GM10847 (cell line): ENCODE results near the gene RBM47.

Source experiments
- POLR2A ChIP-seq: IDR thresholded peaks from 2 replicates; pipeline ENCODE4 v1.6.1; 2011; ENCODE audit not compliant: insufficient read length; ENCODE audit errors: extremely low read depth

The RBM47 gene

GRCh38 chr4:40479378-40479777 is 150.3 kb downstream of the RBM47 start:
- TF ChIP-seq POLR2A: no peak

GRCh38 chr4:40475609-40476008 is 154.1 kb downstream of the RBM47 start:
- no peak for TF ChIP-seq POLR2A

GRCh38 chr4:40473578-40474388 is 155.9 kb downstream of the RBM47 start:
- TF ChIP-seq POLR2A: no peak

DNA sequence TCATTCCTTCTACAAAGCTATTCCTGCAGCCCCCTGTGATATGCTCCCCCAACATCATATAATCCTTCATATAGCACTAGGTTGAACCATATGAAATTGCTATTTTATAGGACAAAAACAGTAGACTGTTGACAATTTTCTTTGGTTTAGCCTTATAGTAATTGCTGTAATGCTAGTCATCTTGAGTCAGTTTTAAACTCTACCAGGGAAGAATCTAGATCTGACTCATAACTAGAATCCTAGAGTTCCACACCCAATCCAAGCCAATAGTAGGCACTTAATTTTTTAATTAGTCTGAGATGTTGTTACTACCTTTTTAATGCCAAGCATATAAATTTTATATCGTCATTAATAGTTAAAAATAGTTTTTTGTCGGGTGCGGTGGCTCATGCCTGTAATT is 157.7 kb downstream of the RBM47 start:
- TF ChIP-seq POLR2A: no peak

- no peak for TF ChIP-seq POLR2A
Measured at GRCh38 chr4:40466789-40467188, 162.9 kb downstream of the RBM47 start.

DNA sequence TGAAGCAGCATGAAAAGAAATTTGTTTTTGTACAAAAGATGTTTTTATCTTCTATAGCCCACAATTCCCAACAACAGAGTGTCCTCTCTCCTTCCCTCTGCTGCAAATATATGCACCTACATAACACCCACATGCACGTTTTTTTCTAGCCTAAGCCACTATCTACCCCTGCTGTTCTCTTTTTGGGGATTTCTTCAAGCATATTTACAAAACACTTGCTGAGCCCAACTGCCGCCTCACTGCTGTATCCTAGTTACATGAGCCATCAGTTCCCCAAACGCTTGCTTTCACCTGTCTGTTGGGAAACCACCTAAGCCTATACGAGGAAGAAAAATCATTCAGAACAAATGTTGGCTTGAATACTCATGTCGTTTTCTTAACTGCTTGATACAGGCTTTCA is 167.3 kb downstream of the RBM47 start:
- no peak for TF ChIP-seq POLR2A

DNA sequence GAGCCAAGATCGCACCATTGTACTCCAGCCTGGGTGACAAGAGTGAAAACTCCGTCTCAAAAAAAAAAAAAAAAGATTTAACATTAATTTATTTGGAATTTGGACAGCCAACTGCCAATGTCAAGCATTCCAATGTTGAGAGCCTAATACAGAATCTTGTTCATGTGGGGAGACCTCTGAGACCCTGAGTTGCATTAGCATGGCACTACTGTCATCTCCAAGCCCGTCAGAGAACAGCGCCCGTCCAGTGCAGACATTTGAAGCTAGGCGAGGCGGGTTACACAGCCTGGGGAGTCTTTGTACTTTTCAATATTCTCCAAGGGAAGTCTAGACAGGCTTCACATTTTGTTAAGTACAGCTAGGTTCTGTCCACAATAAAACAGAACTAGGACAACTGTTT is 167.8 kb downstream of the RBM47 start:
- TF ChIP-seq POLR2A: no peak

DNA sequence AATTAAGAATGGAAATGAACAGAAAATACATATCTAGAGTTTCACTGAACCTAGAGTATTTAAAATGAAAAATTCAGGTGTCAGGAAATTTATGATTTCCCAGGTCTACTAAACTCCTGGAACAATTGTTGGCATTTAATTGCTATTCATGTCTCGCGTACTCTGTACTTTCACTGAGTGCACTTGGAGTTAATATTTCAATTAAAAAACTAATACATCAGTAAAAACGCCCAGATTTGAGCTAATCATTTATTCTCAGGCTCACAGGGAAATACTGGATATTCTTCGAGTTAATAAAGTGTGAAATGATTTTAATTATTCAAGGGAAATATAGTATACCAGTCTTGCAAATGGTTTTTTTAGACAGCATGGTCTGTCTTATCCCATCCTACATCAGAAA is 168.6 kb downstream of the RBM47 start:
- no peak for TF ChIP-seq POLR2A

GRCh38 chr4:40458683-40459082 is 171.0 kb downstream of the RBM47 start:
- TF ChIP-seq POLR2A: no peak

- no peak for TF ChIP-seq POLR2A
Measured at GRCh38 chr4:40458109-40458508, 171.6 kb downstream of the RBM47 start.

- no peak for TF ChIP-seq POLR2A
Measured at GRCh38 chr4:40455340-40455902, 174.2 kb downstream of the RBM47 start.

- TF ChIP-seq POLR2A: no peak
Measured at GRCh38 chr4:40454816-40455215, 174.8 kb downstream of the RBM47 start.

DNA sequence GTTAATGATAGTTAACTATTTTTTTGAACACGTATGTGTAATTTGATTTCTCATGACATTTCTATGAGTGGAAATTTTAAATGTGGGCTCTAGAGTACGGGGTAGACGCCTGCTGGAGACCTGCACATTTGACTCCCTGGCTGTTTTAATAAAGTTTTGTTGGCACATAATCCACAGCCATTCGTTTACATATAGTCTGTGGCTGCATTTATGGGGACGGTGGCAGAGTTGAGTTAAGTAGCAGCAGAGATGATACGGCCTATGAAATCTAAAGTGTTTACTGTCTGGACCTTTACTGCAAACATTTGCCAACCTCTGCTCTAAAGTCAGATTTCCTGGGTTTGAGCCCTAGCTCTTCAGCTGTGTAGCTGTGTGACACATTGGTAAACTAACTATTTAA is 175.8 kb downstream of the RBM47 start:
- no peak for TF ChIP-seq POLR2A

DNA sequence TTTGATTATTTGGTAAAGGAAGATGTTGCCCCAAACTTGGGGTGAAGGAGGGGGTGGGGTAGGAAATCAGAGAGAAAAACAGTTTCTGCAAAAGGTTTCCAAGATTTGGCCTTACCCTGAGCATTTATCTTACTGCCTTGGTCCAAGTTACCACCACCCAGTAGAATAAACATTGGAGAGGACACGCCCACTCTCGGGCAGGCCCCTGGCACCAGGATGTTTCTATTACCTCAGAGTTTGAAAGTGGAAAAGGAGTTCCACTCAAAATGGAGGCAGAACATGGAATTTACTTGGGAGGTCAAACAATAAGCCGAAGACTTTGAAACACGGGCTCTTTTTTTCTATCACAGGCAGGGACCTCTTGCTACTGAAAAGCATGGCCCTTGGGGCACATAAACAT is 180.8 kb downstream of the RBM47 start:
- TF ChIP-seq POLR2A: no peak

DNA sequence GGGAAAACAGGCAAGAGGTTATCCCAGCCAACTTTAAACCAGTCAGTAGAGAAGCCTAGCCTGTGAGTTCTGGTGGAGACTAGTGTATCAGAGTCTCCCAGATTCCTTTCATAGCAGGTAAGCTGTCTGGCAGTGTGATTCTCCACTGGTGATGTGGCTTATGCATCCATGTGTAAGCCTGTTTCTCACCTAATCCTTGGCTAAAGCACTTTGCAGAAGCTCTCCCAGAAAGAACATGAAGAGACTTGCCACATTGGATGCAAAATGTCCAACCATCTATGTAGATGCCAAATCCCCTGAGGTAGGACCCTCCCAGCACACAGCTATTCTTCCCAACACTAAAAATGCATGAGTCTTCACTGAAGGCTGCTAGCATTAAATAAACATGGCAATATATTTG is 182.8 kb downstream of the RBM47 start:
- no peak for TF ChIP-seq POLR2A

DNA sequence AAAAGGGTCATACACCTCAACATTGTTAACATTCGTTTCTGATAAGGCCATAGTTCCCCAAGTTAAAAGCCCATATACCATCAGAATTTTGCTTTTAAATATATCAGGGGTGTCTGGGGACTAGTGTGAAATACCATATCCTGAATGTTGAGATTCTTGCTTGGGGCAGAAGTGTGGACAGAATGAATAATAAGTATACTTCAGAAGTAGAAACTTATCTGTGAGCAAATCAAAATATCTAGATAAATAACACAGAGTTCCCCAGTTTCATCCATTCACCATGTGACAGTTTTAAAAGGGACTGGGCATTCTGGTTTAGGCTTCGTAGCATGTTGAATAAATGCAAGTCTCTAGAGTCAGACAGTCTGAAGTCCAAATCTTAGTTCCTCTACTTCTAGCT is 184.0 kb downstream of the RBM47 start:
- no peak for TF ChIP-seq POLR2A

GRCh38 chr4:40441430-40441829 is 188.2 kb downstream of the RBM47 start:
- no peak for TF ChIP-seq POLR2A
